Astrocyte (in vitro differentiated cells and primary cell): ENCODE results near the gene ITPR2.

ENCODE experiments used
- CTCF ChIP-seq: IDR thresholded peaks from 2 replicates; pipeline ENCODE4 v1.5.1; 2011; ENCODE audit warnings: low read depth, mild to moderate bottlenecking, inconsistent platforms, low read length, moderate library complexity; ENCODE audit not compliant: insufficient read depth
- EZH2 ChIP-seq: IDR thresholded peaks from 2 replicates; pipeline ENCODE4 v1.6.1; 2012; ENCODE audit warnings: mild to moderate bottlenecking, low read length, inconsistent platforms; ENCODE audit not compliant: insufficient read depth

DNA sequence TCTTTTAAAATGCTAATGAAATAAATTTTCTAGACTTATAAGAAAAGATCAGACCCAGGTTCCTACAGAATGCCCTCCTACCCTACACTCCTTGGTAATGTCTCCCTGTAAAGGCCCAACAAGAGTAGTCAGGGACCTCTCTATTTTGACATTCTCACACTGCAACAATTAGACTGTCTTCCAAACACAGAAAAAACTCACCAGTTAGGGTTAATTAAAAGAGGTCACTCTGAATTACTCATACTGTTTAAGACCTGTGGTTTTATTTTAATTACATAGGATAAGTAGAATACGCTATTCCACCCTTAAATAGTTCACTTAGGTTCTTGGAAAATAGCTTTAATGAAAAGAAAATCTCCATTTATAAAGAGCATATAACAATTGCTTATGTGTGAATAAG is 142.4 kb downstream of the ITPR2 start:
- TF ChIP-seq CTCF = no peak
- no peak for TF ChIP-seq EZH2
